GM23338 (cell line): ENCODE results near the gene MIB2. TPM values are rescaled to one million over a fixed set of nuclear protein-coding genes. Genes with fewer than 3 reads are reported as not detected.
"Not testable (repeated sequence)": the region's sequence is repeated elsewhere in the genome, so short reads cannot be mapped to it uniquely, and the experiment has no call there.

Source experiments
- ATAC-seq: fragments of 200-7000 bp; cut with Tn5 transposase; 3 replicates; pipeline ENCODE4 v1.9.1; 2020
- DNase-seq: peaks from one replicate; pipeline ENCODE4 v3.0.0-alpha.2; 2015; ENCODE audit warnings: low spot score
- H2AFZ ChIP-seq: fragments of 200-600 bp; sonication (generic); 2 replicates; pipeline ENCODE4 v1.8.0; 2016; ENCODE audit warnings: antibody characterized with exemption, mild to moderate bottlenecking, moderate library complexity
- H3F3A ChIP-seq: fragments of 200-600 bp; sonication (generic); replicated peaks from 2 replicates; pipeline ENCODE4 v1.8.0; 2017; ENCODE audit warnings: antibody characterized with exemption, mixed run types, low read depth
- H3K27ac ChIP-seq: fragments of 200-600 bp; sonication (generic); 2 replicates; pipeline ENCODE4 v1.6.1; 2016; ENCODE audit warnings: low read depth
- H3K27me3 ChIP-seq: fragments of 200-600 bp; sonication (generic); 2 replicates; pipeline ENCODE4 v1.8.0; 2016; ENCODE audit warnings: mild to moderate bottlenecking, mixed run types, moderate library complexity; ENCODE audit not compliant: insufficient read depth
- H3K36me3 ChIP-seq: fragments of 200-600 bp; sonication (generic); 2 replicates; pipeline ENCODE4 v1.8.0; 2016; ENCODE audit warnings: mild to moderate bottlenecking; ENCODE audit not compliant: insufficient read depth
- H3K4me1 ChIP-seq: fragments of 200-600 bp; sonication (generic); 2 replicates; pipeline ENCODE4 v1.8.0; 2016; ENCODE audit warnings: mild to moderate bottlenecking, moderate library complexity; ENCODE audit not compliant: insufficient read depth
- H3K4me2 ChIP-seq: fragments of 200-600 bp; sonication (generic); 2 replicates; pipeline ENCODE4 v1.7.1; 2017; ENCODE audit warnings: mixed run types
- H3K4me3 ChIP-seq: fragments of 200-600 bp; sonication (generic); 2 replicates; pipeline ENCODE4 v1.6.1; 2016; ENCODE audit warnings: mixed run types
- H3K79me2 ChIP-seq: fragments of 200-600 bp; sonication (generic); replicated peaks from 2 replicates; pipeline ENCODE4 v1.8.0; 2017; ENCODE audit warnings: mild to moderate bottlenecking; ENCODE audit not compliant: insufficient read depth
- H3K9me2 ChIP-seq: fragments of 200-600 bp; sonication (generic); 2 replicates; pipeline ENCODE4 v1.8.0; 2017; ENCODE audit not compliant: insufficient read depth
- H4K20me1 ChIP-seq: fragments of 200-600 bp; sonication (generic); replicated peaks from 2 replicates; pipeline ENCODE4 v1.8.0; 2017; ENCODE audit warnings: mild to moderate bottlenecking; ENCODE audit not compliant: insufficient read depth
- H3K27ac Mint-ChIP-seq: 2 replicates; pipeline ENCODE4 v1.8.0; 2020; ENCODE audit warnings: inconsistent platforms, mild to moderate bottlenecking, moderate library complexity, mixed read lengths
- H3K27me3 Mint-ChIP-seq: 3 replicates; pipeline ENCODE4 v1.8.0; 2022; ENCODE audit warnings: low read depth, mild to moderate bottlenecking, moderate library complexity, mixed read lengths, inconsistent platforms; ENCODE audit not compliant: insufficient read depth, poor library complexity
- H3K36me3 Mint-ChIP-seq: 3 replicates; pipeline ENCODE4 v1.8.0; 2021; ENCODE audit warnings: low read depth, mild to moderate bottlenecking, inconsistent platforms, moderate library complexity, mixed read lengths
- H3K4me1 Mint-ChIP-seq: 3 replicates; pipeline ENCODE4 v1.8.0; 2020; ENCODE audit warnings: mild to moderate bottlenecking, inconsistent platforms, mixed read lengths
- H3K4me3 Mint-ChIP-seq: 3 replicates; pipeline ENCODE4 v1.8.0; 2021; ENCODE audit warnings: moderate library complexity, mild to moderate bottlenecking, inconsistent platforms, mixed read lengths
- H3K9me3 Mint-ChIP-seq: 3 replicates; pipeline ENCODE4 v1.8.0; 2020; ENCODE audit warnings: moderate library complexity, mild to moderate bottlenecking, inconsistent platforms, mixed read lengths
- EZH2phosphoT487 ChIP-seq: fragments of 200-600 bp; sonication (generic); IDR thresholded peaks from one replicate; pipeline ENCODE4 v1.8.1; 2018; ENCODE audit warnings: antibody characterized with exemption; ENCODE audit not compliant: unreplicated experiment
- polyA plus RNA-seq: library from polyadenylated mRNA; unstranded; fragments of >200 nt; fragmentation: Nextera tagmentation; extraction: Ambion mirVana; gene quantifications from 2 replicates; pipeline ENCODE4 v1.2.1, GENCODE V29; 2016
- total RNA-seq: library from RNA; depleted of rRNA; stranded (reverse); fragments of >200 nt; shearing (Covaris generic); gene quantifications from 2 replicates; pipeline ENCODE4 v1.2.3, GENCODE V29; 2014
- TF ChIP-seq, protein P1 (sequence below): IDR thresholded peaks from one replicate; pipeline ENCODE4 v1.6.1; 2018; ENCODE audit warnings: antibody characterized with exemption; ENCODE audit not compliant: unreplicated experiment

The MIB2 gene
- total and polyA plus RNA-seq, 2 experiments from 2014 or later: 82.6 to 104 TPM

DNA sequence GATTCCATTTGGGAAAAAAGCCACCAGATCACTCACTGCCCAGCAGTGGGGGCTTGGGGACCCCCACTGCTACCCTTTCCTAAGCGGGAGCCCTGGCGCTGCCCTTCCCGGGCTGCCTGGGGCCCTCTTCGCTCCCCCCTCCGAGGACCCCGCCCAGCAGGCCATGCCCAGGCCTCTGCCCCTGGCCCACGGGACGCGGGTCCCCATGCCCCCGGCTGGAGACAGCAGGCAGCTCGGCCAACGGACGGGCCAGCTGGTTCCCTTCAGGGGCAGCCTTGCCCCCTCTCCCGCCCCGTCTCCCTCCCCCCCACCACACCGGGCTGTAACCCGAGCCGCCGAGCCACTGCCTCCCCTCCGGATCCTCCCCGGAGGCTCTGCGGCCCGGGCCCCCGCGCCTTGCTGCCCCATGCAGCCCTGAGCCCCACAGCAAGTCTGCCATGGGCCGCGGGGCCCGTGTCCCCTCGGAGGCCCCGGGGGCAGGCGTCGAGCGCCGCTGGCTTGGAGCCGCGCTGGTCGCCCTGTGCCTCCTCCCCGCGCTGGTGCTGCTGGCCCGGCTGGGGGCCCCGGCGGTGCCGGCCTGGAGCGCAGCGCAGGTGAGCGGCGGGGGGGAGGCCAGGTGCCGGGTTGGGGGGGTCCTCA is 16.6 kb downstream of the MIB2 start, which contains the start of gene MMP23B (continued):
- TF ChIP-seq, protein P1, sequence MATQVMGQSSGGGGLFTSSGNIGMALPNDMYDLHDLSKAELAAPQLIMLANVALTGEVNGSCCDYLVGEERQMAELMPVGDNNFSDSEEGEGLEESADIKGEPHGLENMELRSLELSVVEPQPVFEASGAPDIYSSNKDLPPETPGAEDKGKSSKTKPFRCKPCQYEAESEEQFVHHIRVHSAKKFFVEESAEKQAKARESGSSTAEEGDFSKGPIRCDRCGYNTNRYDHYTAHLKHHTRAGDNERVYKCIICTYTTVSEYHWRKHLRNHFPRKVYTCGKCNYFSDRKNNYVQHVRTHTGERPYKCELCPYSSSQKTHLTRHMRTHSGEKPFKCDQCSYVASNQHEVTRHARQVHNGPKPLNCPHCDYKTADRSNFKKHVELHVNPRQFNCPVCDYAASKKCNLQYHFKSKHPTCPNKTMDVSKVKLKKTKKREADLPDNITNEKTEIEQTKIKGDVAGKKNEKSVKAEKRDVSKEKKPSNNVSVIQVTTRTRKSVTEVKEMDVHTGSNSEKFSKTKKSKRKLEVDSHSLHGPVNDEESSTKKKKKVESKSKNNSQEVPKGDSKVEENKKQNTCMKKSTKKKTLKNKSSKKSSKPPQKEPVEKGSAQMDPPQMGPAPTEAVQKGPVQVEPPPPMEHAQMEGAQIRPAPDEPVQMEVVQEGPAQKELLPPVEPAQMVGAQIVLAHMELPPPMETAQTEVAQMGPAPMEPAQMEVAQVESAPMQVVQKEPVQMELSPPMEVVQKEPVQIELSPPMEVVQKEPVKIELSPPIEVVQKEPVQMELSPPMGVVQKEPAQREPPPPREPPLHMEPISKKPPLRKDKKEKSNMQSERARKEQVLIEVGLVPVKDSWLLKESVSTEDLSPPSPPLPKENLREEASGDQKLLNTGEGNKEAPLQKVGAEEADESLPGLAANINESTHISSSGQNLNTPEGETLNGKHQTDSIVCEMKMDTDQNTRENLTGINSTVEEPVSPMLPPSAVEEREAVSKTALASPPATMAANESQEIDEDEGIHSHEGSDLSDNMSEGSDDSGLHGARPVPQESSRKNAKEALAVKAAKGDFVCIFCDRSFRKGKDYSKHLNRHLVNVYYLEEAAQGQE: no peak
- no peak for TF ChIP-seq EZH2phosphoT487

DNA sequence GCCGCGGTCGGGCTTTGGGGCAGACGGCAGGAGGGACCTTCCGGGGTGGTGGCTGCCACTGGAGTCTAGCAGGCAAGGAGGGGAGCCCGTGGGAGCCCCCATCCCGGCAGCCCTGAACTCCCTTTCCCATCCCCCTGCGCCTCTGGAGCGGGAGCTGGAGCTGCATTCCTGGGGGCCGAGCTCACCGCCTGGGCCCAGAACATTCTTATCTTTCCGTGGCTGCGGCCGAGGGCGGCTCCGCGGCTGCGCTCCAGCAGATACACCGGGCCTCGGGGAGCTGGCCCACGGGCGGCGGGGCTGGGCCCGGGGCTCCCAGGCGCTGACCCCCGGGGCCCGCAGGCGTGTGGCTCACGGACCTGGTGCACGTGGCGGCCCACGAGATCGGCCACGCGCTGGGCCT is 18.1 kb downstream of the MIB2 start:
- not testable (repeated sequence) for H3K79me2 ChIP-seq, H3K27ac ChIP-seq, H3K9me2 ChIP-seq, DNase-seq, H3F3A ChIP-seq, H3K4me1 Mint-ChIP-seq, H3K4me2 ChIP-seq, H3K36me3 ChIP-seq, H4K20me1 ChIP-seq, H2AFZ ChIP-seq, H3K36me3 Mint-ChIP-seq, H3K4me3 Mint-ChIP-seq, H3K9me3 Mint-ChIP-seq, H3K27ac Mint-ChIP-seq, H3K4me1 ChIP-seq, H3K4me3 ChIP-seq
- peaks cover 11% of the 10 kb centered on the region for H3K27me3 Mint-ChIP-seq
- peak; percentile 2 for ATAC-seq
- H3K27me3 ChIP-seq: peaks cover 19% of the 10 kb centered on the region

DNA sequence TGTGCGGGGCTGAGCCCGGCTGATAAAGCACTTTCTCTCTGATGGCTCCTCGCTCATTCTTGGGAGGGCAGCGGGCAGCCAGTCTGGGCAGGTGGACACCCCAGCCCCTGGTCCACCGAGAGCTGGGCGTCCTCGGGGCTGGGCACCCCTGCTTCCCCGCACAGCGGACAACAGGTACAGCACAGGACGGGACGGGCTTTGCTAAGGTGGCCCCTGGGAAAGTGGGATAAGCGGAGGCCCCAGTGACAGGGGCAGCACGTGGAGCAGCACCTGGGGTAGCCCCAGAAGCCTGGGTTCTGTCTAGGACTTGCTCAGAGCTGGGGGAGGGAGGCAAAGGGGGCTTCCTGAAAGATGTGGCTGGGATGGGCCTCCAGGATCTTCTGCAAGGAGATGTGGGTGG is 19.3 kb downstream of the MIB2 start:
- H3K4me3 ChIP-seq, H3K36me3 ChIP-seq, H3K27ac ChIP-seq, H3K4me3 Mint-ChIP-seq, DNase-seq, H3K9me2 ChIP-seq, H3K79me2 ChIP-seq, H3K36me3 Mint-ChIP-seq, H3K4me2 ChIP-seq, H2AFZ ChIP-seq, H3K27ac Mint-ChIP-seq, ATAC-seq, H3K4me1 Mint-ChIP-seq, H3F3A ChIP-seq, H3K4me1 ChIP-seq, H3K9me3 Mint-ChIP-seq, H4K20me1 ChIP-seq: not testable (repeated sequence)
- peaks cover 19% of the 10 kb centered on the region for H3K27me3 ChIP-seq
- peaks cover 11% of the 10 kb centered on the region for H3K27me3 Mint-ChIP-seq

DNA sequence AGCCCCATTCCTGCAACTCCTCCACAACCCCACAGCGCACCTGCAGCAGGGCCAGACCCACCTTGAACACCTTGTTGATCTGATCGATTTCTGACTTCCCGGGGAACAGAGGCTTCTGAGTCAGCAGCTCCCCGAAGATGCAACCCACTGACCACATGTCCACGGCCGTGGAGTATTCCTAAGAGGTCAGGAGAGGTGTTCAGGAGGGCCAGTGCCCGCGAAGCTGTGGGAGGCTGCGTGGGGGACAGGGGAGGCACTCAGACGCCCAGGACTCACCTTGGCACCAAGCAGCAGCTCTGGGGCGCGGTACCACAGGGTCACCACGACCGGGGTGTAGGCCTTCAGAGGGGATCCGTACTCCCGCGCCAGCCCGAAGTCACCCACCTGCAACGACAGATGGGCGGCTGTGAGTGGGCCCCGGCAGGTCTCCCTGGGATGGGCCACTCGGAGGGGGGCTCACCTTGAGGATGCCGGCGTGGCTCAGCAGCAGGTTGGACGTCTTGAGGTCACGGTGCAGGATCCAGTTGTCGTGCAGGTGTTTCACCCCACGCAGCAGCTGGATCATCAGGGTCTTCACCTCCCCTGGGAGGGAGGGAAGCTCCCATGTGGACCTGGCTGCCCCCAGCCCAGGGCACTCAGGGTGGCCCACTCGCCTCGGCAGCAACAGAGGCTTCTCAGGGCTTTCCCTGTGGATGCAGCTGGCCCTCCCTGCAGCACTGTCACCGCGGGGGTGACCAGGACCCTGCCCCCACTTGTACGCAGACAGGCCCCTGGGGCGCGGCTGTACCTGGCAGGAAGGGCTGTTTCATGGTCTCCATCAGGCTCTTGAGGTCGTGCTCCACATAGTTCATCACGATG is 21.6 kb downstream of the MIB2 start:
- H3K4me1 Mint-ChIP-seq, H3K79me2 ChIP-seq, H3F3A ChIP-seq, H3K27ac ChIP-seq, ATAC-seq, H4K20me1 ChIP-seq, H3K4me3 Mint-ChIP-seq, H2AFZ ChIP-seq, H3K4me1 ChIP-seq, H3K36me3 Mint-ChIP-seq, H3K36me3 ChIP-seq, H3K9me3 Mint-ChIP-seq, H3K27me3 Mint-ChIP-seq, H3K27ac Mint-ChIP-seq, DNase-seq, H3K4me2 ChIP-seq, H3K9me2 ChIP-seq, H3K4me3 ChIP-seq, H3K27me3 ChIP-seq: not testable (repeated sequence)

DNA sequence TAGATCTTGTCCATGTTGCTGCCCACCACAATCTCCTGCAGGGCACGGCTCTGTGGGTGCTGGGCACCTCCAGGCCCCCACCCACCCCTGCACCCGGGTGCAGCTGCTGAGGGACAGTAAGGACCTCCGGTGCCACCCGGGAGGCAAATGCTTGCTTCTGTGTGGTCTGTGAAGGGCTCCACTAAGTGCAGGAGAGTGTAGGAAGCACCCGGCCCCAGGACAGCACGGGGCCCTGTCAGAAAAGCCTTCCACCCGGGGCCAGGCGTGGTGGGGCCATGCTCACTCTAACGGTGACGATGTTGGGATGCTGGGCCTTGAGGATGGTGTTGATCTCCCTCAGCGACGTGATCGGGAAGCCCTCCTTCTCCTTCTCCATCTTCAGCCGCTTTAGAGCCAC is 22.2 kb downstream of the MIB2 start:
- H3K79me2 ChIP-seq, H3K27me3 ChIP-seq, H3K27ac ChIP-seq, H3K4me1 Mint-ChIP-seq, ATAC-seq, H3K36me3 ChIP-seq, H3K36me3 Mint-ChIP-seq, H3F3A ChIP-seq, H3K9me2 ChIP-seq, H3K9me3 Mint-ChIP-seq, H3K4me3 Mint-ChIP-seq, H3K27ac Mint-ChIP-seq, H3K4me2 ChIP-seq, H3K4me3 ChIP-seq, H3K27me3 Mint-ChIP-seq, DNase-seq, H3K4me1 ChIP-seq, H2AFZ ChIP-seq, H4K20me1 ChIP-seq: not testable (repeated sequence)

DNA sequence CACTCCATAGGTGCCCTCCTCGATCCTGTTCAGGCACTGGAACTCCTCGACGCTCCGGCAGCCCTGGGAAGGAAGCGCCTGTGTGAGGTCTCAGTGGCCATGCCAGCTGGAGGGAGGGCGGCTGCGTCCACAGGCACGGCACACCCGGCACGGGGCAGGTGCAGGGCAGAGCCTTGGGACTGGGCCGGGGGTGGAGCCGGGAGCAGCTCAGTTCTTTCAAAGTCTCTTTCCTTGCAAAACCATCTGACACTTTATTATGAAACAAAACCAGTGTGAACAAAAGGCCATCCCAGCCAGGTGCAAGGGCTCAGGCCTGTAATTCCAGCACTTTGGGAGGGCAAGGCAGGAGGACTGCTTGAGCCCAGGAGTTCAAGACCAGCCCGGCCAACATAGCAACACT is 23.2 kb downstream of the MIB2 start:
- H3K79me2 ChIP-seq, H3K4me1 Mint-ChIP-seq, H3K4me3 ChIP-seq, H3K9me2 ChIP-seq, H3F3A ChIP-seq, H2AFZ ChIP-seq, H3K4me1 ChIP-seq, DNase-seq, H3K9me3 Mint-ChIP-seq, H4K20me1 ChIP-seq, H3K27me3 Mint-ChIP-seq, H3K27ac ChIP-seq, H3K4me3 Mint-ChIP-seq, H3K36me3 ChIP-seq, ATAC-seq, H3K27ac Mint-ChIP-seq, H3K4me2 ChIP-seq, H3K27me3 ChIP-seq: not testable (repeated sequence)
- H3K36me3 Mint-ChIP-seq: peaks cover 11% of the 10 kb centered on the region; the same call in 2 of the 3 replicates
